SU-DHL-6 (cell line): ENCODE measurements around the gene DMAC1.

Source experiments
- H2AFZ ChIP-seq: fragments of 200-600 bp; sonication (generic); 2 replicates; pipeline ENCODE4 v1.6.1; 2014; ENCODE audit warnings: low read depth, mild to moderate bottlenecking, moderate library complexity, mixed read lengths, antibody characterized with exemption, low read length; ENCODE audit not compliant: severe bottlenecking
- H3F3A ChIP-seq: fragments of 200-600 bp; shearing (Covaris generic); 2 replicates; pipeline ENCODE4 v1.6.0; 2016; ENCODE audit warnings: antibody characterized with exemption, mild to moderate bottlenecking; ENCODE audit not compliant: insufficient read depth
- H3K27ac ChIP-seq: fragments of 200-600 bp; sonication (generic); 2 replicates; pipeline ENCODE4 v1.5.1; 2016; ENCODE audit warnings: low read depth, mild to moderate bottlenecking, low read length, moderate library complexity, mixed read lengths
- H3K27me3 ChIP-seq: fragments of 200-600 bp; sonication (generic), shearing (Covaris generic); 2 replicates; pipeline ENCODE4 v1.6.0; 2014; ENCODE audit warnings: mild to moderate bottlenecking, low read length
- H3K36me3 ChIP-seq: fragments of 200-600 bp; sonication (generic); 2 replicates; pipeline ENCODE4 v1.6.1; 2014; ENCODE audit warnings: mild to moderate bottlenecking, low read length, mixed read lengths
- H3K4me2 ChIP-seq: fragments of 300-600, 200-600 bp; shearing (Covaris generic), sonication (generic); 2 replicates; pipeline ENCODE4 v1.6.0; 2014; ENCODE audit warnings: low read length, low read depth, mild to moderate bottlenecking; ENCODE audit not compliant: poor library complexity, severe bottlenecking
- H3K4me3 ChIP-seq: fragments of 200-600 bp; sonication (generic); 2 replicates; pipeline ENCODE4 v1.5.1; 2014; ENCODE audit warnings: antibody characterized with exemption, low read length, mild to moderate bottlenecking, mixed read lengths; ENCODE audit not compliant: insufficient read depth, poor library complexity, severe bottlenecking
- H3K79me2 ChIP-seq: fragments of 200-600 bp; sonication (generic); 2 replicates; pipeline ENCODE4 v1.6.1; 2014; ENCODE audit warnings: mild to moderate bottlenecking, low read length, moderate library complexity; ENCODE audit not compliant: insufficient read depth
- H3K9ac ChIP-seq: fragments of 200-600 bp; sonication (generic); 2 replicates; pipeline ENCODE4 v1.7.0; 2014; ENCODE audit warnings: mild to moderate bottlenecking, low read length
- H3K9me2 ChIP-seq: fragments of 200-600 bp; sonication (generic); replicated peaks from 2 replicates; pipeline ENCODE4 v1.6.1; 2014; ENCODE audit warnings: low read length; ENCODE audit not compliant: insufficient read depth
- H3K9me3 ChIP-seq: fragments of 200-600 bp; sonication (generic); 2 replicates; pipeline ENCODE4 v1.6.1; 2014; ENCODE audit warnings: low read length, mixed read lengths; ENCODE audit not compliant: insufficient read depth
- H4K20me1 ChIP-seq: fragments of 200-600 bp; sonication (generic); 2 replicates; pipeline ENCODE4 v1.6.1; 2014; ENCODE audit warnings: low read depth, mild to moderate bottlenecking, antibody characterized with exemption, low read length, moderate library complexity, mixed read lengths
- EZH2phosphoT487 ChIP-seq: fragments of 200-600 bp; sonication (generic), shearing (Covaris generic); conservative IDR thresholded peaks from 2 replicates; pipeline ENCODE4 v1.6.1; 2018; ENCODE audit warnings: mild to moderate bottlenecking, antibody characterized with exemption, low read length, moderate library complexity, mixed read lengths
- TF ChIP-seq, protein P1 (sequence below): fragments of 200-600 bp; sonication (generic); IDR thresholded peaks from one replicate; pipeline ENCODE4 v1.5.1; 2017; ENCODE audit warnings: antibody characterized with exemption, mild to moderate bottlenecking, low read length, moderate library complexity; ENCODE audit not compliant: insufficient read depth, poor library complexity, severe bottlenecking

Gene DMAC1

DNA sequence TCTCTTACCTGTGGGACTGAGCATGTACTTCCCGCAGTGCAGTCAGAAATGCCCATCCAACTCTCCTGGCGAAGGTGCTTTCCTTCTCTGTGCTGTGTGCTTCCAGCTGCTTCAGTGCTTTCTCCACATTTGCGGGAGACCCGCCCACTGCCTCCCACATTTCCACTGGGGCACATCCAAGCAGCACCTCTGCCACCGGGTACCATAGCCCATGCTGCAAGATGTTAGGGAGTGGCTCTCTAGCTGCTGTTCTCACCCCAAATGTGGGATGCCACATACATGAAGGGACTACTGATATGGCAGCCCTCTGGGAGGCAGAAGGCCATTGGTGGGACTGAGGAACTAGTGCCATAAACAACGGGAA is 8.8 kb downstream of the DMAC1 start:
- Histone ChIP-seq H3K27ac (no peak overlapping the region), H3K9me2 (no peaks in the 10 kb centered on the region), H3K4me3 (no peak overlapping the region), H3K27me3 (no peaks in the 10 kb centered on the region), H3K9me3 (no peaks in the 10 kb centered on the region), H2AFZ (no peak overlapping the region), H4K20me1 (no peaks in the 10 kb centered on the region), H3K36me3 (peaks cover 5% of the 10 kb centered on the region; the same call in 1 of the 2 replicates), H3K9ac (no peak overlapping the region), H3K4me2 (no peak overlapping the region), H3K79me2 (no peaks in the 10 kb centered on the region), H3F3A (no peaks in the 10 kb centered on the region)
- TF ChIP-seq, protein P1, sequence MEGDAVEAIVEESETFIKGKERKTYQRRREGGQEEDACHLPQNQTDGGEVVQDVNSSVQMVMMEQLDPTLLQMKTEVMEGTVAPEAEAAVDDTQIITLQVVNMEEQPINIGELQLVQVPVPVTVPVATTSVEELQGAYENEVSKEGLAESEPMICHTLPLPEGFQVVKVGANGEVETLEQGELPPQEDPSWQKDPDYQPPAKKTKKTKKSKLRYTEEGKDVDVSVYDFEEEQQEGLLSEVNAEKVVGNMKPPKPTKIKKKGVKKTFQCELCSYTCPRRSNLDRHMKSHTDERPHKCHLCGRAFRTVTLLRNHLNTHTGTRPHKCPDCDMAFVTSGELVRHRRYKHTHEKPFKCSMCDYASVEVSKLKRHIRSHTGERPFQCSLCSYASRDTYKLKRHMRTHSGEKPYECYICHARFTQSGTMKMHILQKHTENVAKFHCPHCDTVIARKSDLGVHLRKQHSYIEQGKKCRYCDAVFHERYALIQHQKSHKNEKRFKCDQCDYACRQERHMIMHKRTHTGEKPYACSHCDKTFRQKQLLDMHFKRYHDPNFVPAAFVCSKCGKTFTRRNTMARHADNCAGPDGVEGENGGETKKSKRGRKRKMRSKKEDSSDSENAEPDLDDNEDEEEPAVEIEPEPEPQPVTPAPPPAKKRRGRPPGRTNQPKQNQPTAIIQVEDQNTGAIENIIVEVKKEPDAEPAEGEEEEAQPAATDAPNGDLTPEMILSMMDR = no peak
- no peak for TF ChIP-seq EZH2phosphoT487

DNA sequence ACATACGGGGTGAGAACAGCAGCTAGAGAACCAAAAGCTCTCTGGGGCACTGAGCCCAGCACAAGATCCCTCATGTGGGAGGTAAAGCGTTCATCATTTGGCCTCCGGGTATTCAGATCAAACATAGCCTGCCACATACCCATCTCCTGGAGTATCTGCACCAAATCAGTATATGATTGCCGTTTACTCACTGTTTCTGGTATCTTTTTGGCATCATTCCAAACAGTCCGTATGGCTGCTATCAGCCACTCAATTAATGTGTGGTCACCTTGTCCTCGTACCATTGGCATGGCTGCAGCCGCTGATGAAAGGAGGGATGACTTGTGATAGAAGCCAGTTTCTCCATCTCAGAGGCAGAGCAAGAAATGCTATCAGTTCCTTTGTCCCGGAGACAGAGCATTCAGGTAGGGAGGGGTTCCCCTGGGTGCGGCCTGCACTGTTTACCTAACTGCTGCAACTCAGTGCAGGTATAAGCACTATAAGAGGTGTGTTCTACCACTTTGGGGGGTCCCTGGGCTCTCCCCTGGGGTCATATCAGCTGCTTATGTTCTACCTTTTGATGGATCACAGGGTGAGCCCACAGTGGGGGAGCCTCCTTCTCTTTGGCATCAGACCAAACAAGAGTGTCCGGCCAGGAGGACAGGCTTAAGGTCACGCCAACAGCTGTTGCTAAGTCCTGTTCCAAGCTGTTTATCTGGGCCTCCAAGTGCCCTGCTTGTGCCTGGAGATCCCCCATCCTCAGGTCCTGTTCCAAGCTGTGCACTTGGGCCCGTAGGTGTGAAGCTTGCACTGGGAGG is 9.4 kb downstream of the DMAC1 start:
- H4K20me1 ChIP-seq = no peaks in the 10 kb centered on the region
- no peak overlapping the region for H3K27ac ChIP-seq
- no peaks in the 10 kb centered on the region for H3K9me2 ChIP-seq
- no peaks in the 10 kb centered on the region for H3K36me3 ChIP-seq
- no peak overlapping the region for H3K9ac ChIP-seq
- H3F3A ChIP-seq = no peaks in the 10 kb centered on the region
- no peak overlapping the region for H2AFZ ChIP-seq
- no peaks in the 10 kb centered on the region for H3K9me3 ChIP-seq
- TF ChIP-seq EZH2phosphoT487 = no peak
- TF ChIP-seq, protein P1 = no peak
- no peak overlapping the region for H3K4me2 ChIP-seq
- no peaks in the 10 kb centered on the region for H3K79me2 ChIP-seq
- H3K4me3 ChIP-seq = no peak overlapping the region
- H3K27me3 ChIP-seq = no peaks in the 10 kb centered on the region

DNA sequence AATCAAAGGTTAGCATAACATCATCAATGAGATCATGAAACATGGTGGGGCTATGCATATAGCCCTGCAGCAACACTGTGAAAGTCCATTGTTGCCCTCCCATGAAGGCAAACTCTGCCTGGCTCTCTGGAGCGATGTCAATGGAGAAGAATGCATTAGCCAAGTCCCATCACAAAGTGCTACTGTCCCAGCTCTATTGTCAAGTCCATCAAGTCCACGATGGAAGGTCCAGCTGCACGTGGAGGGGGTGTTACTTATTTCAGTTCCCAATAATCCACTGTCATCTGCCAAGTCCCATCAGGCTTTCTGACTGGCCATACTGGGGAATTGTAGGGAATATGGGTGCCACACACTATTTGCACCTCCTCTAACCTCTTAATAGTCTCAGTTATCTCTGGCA is 10.8 kb downstream of the DMAC1 start:
- Histone ChIP-seq H3K9me2 (no peaks in the 10 kb centered on the region), H2AFZ (no peak overlapping the region), H3K9ac (no peak overlapping the region), H3K36me3 (no peaks in the 10 kb centered on the region), H3K27ac (no peak overlapping the region), H3K79me2 (no peaks in the 10 kb centered on the region), H3K4me3 (no peak overlapping the region), H3K9me3 (no peaks in the 10 kb centered on the region), H3K4me2 (no peak overlapping the region), H3F3A (no peaks in the 10 kb centered on the region), H3K27me3 (no peaks in the 10 kb centered on the region), H4K20me1 (no peaks in the 10 kb centered on the region)
- TF ChIP-seq EZH2phosphoT487 = no peak
- TF ChIP-seq, protein P1 = no peak
